Lung (tissue), 13 donors: ENCODE data around the gene FMR1NB. TPM values are rescaled to one million over a fixed set of nuclear protein-coding genes. Genes with fewer than 3 reads are reported as not detected.

ENCODE experiments used
- ATAC-seq: fragments of 200-7000 bp; cut with Tn5 transposase; one replicate; pipeline ENCODE4 v1.9.1; 2020; ENCODE audit warnings: moderate number of reproducible peaks; ENCODE audit not compliant: insufficient read depth, low FRiP score
- DNase-seq, 3 donors: peaks; one replicate each; pipeline ENCODE4 v3.0.0-alpha.2; 2013 to 2017
- H3K27ac ChIP-seq, 2 donors: one replicate each; pipeline ENCODE4 v1.5.1; 2013; ENCODE audit warnings: mild to moderate bottlenecking in 2 of 2, moderate library complexity in 2 of 2, control low read depth in 1 of 2, inconsistent platforms in 1 of 2, low read depth in 1 of 2, low read length in 1 of 2
- H3K27me3 ChIP-seq, 3 donors: one replicate each; pipeline ENCODE4 v1.5.1; 2013; ENCODE audit warnings: low read length in 2 of 3; ENCODE audit not compliant: control insufficient read depth in 3 of 3, insufficient read depth in 3 of 3
- H3K36me3 ChIP-seq, 4 donors: one replicate each; pipeline ENCODE4 v1.5.1; 2013; ENCODE audit warnings: low read length in 4 of 4, mild to moderate bottlenecking in 1 of 4, moderate library complexity in 1 of 4; ENCODE audit not compliant: control insufficient read depth in 4 of 4, insufficient read depth in 4 of 4
- H3K4me1 ChIP-seq, 5 donors: one replicate each; pipeline ENCODE4 v1.5.1; 2013; ENCODE audit warnings: low read length in 5 of 5, mild to moderate bottlenecking in 2 of 5, moderate library complexity in 1 of 5; ENCODE audit not compliant: control insufficient read depth in 5 of 5, insufficient read depth in 5 of 5
- H3K4me3 ChIP-seq: one replicate; pipeline ENCODE4 v1.5.1; 2013; ENCODE audit warnings: mild to moderate bottlenecking, control low read depth, moderate library complexity
- H3K9ac ChIP-seq, 2 donors: one replicate each; pipeline ENCODE4 v1.5.1; 2013; ENCODE audit warnings: low read length in 2 of 2, control low read depth in 1 of 2; ENCODE audit not compliant: insufficient read depth in 1 of 2
- H3K9me3 ChIP-seq, 4 donors: one replicate each; pipeline ENCODE4 v1.5.1; 2013; ENCODE audit warnings: low read length in 3 of 4, mild to moderate bottlenecking in 1 of 4, moderate library complexity in 1 of 4; ENCODE audit not compliant: control insufficient read depth in 4 of 4, insufficient read depth in 3 of 4
- CTCF ChIP-seq: IDR thresholded peaks from 2 replicates; pipeline ENCODE4 v1.5.1; 2012; ENCODE audit warnings: mild to moderate bottlenecking; ENCODE audit errors: control extremely low read depth, extremely low read depth
- WGBS, 2 donors: extraction: QIAGEN DNeasy Blood & Tissue Kit; methylation state at CpG; one replicate each; pipeline ENCODE4 v1.1.7; 2013; 5-methylcytosine and 5-hydroxymethylcytosine counted together
- polyA plus RNA-seq, 2 donors: library from polyadenylated mRNA; stranded (reverse); fragments of 200-250 nt; gene quantifications; one replicate each; pipeline ENCODE4 v1.2.1, GENCODE V29; 2013
- small RNA-seq: library from RNA; depleted of rRNA; stranded (forward); fragments of <200 nt; gene quantifications from one replicate; pipeline ENCODE3, GENCODE V24; 2014; ENCODE audit warnings: low replicate concordance
- total RNA-seq, 2 donors: library from RNA; depleted of rRNA in 1 of 2; stranded (reverse); fragments of >200 nt in 1 of 2; gene quantifications; one replicate each; pipeline ENCODE4 v1.2.1, GENCODE V29; 2014 to 2021
- donor health status: control.
- donor health status: control.
- donor health status: Bipolar disorder and iron deficiency.
- donor health status: healthy.
- donor health status: DM: yes; HTN: yes; CAD: no.

Gene FMR1NB
- total and polyA plus RNA-seq, 4 donors: not detected

- DNase-seq: no peak
- WGBS, 2 donors: 73 to 82% methylated on average over 6 of the region's 6 CpGs
- no peak for TF ChIP-seq CTCF
- Histone ChIP-seq H3K9me3 (no peaks in the 10 kb centered on the region), H3K9ac (no peak overlapping the region), H3K36me3 (no peaks in the 10 kb centered on the region), H3K4me3 (no peak overlapping the region), H3K27me3 (peaks cover 0 to 3% (median 0%) of the 10 kb centered on the region in 3 donors), H3K4me1 (no peaks in the 10 kb centered on the region), H3K27ac (no peak overlapping the region)
- ATAC-seq: no peak
Observed at GRCh38 chrX:148069759-148070503, 88.8 kb downstream of the FMR1NB start.

GRCh38 chrX:148070504-148070877 is 89.4 kb downstream of the FMR1NB start:
- no peak for DNase-seq
- 92 to 93% methylated on average over 1 of the region's 1 CpG for WGBS, 2 donors
- no peaks in the 10 kb centered on the region for H3K4me1 ChIP-seq
- H3K36me3 ChIP-seq: no peaks in the 10 kb centered on the region
- H3K4me3 ChIP-seq: no peak overlapping the region
- TF ChIP-seq CTCF: no peak
- no peak overlapping the region for H3K27ac ChIP-seq
- H3K27me3 ChIP-seq: peaks cover 0 to 3% (median 0%) of the 10 kb centered on the region in 3 donors
- H3K9me3 ChIP-seq: no peaks in the 10 kb centered on the region
- no peak for ATAC-seq
- no peak overlapping the region for H3K9ac ChIP-seq

Small RNAs within 50 kb of the gene (small RNA-seq; reads per million reads assigned to genes)
- gene RNA5SP524: not detected

Other genes starting within 250 kb of the FMR1NB start
- gene FMR1, start 69.4 kb upstream of the FMR1NB start, total RNA-seq: 100 to 1,000 TPM in 1 of 2 donors, 10 to 100 TPM in 1; 36.6 to 105 TPM
- 10 to 100 TPM; 18.4 to 24.8 TPM for gene FMR1, start 69.4 kb upstream of the FMR1NB start, polyA plus RNA-seq